NCI-H1092 treated with DMSO at 0.1 percent for 48 hours (cell line): ENCODE measurements around the gene ELFN2.
"Not testable (repeated sequence)": the region's sequence is repeated elsewhere in the genome, so short reads cannot be mapped to it uniquely, and the experiment has no call there.

ENCODE experiments used
- DNase-seq: peaks from one replicate; lab custom pipeline; 2025; lab: John Stamatoyannopoulos, UW

Gene ELFN2

GRCh38 chr22:37427135-37427710, at the start of gene ELFN2:
Gene ELFN2 (minus strand): TSS chr22:37427479. CDS start chr22:37375534, 51,945 bp downstream.
- no peak for DNase-seq

- DNase-seq = no peak
Measured at GRCh38 chr22:37476389-37477329, 49.4 kb upstream of the ELFN2 start.

GRCh38 chr22:37474447-37475090, 47.3 kb upstream of the ELFN2 start:
- no peak for DNase-seq

- DNase-seq = no peak
Measured at GRCh38 chr22:37473437-37473946, 46.2 kb upstream of the ELFN2 start.

GRCh38 chr22:37472418-37473006, 45.2 kb upstream of the ELFN2 start:
- DNase-seq = peak; percentile 13

- DNase-seq = no peak
Measured at GRCh38 chr22:37471727-37472417, 44.6 kb upstream of the ELFN2 start.

- no peak for DNase-seq
Measured at GRCh38 chr22:37470087-37470445, 42.8 kb upstream of the ELFN2 start.

GRCh38 chr22:37469416-37470086, 42.3 kb upstream of the ELFN2 start:
- no peak for DNase-seq

GRCh38 chr22:37468201-37468695, 41.0 kb upstream of the ELFN2 start:
- DNase-seq = not testable (repeated sequence)

GRCh38 chr22:37467391-37467955, 40.2 kb upstream of the ELFN2 start:
- no peak for DNase-seq

- no peak for DNase-seq
Measured at GRCh38 chr22:37464181-37464580, 36.9 kb upstream of the ELFN2 start.

- DNase-seq = no peak
Measured at GRCh38 chr22:37462983-37463382, 35.7 kb upstream of the ELFN2 start.

GRCh38 chr22:37462436-37462835, 35.2 kb upstream of the ELFN2 start:
- no peak for DNase-seq

GRCh38 chr22:37461961-37462360, 34.7 kb upstream of the ELFN2 start:
- DNase-seq = peak; percentile 77

- no peak for DNase-seq
Measured at GRCh38 chr22:37460684-37461083, 33.4 kb upstream of the ELFN2 start.

GRCh38 chr22:37459206-37459605, 31.9 kb upstream of the ELFN2 start:
- peak; percentile 9 for DNase-seq

- DNase-seq = peak; percentile 63
Measured at GRCh38 chr22:37457093-37457893, 30.0 kb upstream of the ELFN2 start.

- no peak for DNase-seq
Measured at GRCh38 chr22:37456346-37456745, 29.1 kb upstream of the ELFN2 start.

- no peak for DNase-seq
Measured at GRCh38 chr22:37455896-37456295, 28.6 kb upstream of the ELFN2 start.
